HepG2 (cell line): Measurements from ENCODE around the gene LASP1. TPM values are rescaled to one million over a fixed set of nuclear protein-coding genes. Genes with fewer than 3 reads are reported as not detected.

Experiments
- ATAC-seq: fragments of 200-7000 bp; cut with Tn5 transposase; 3 replicates; pipeline ENCODE4 v1.9.1; 2020; ENCODE audit warnings: mild to moderate bottlenecking, moderate library complexity
- BruUV-seq: library from RNA; stranded (reverse); fragments of 400-500 nt; replicated peaks from 2 replicates; lab custom pipeline; 2021; lab: Mats Ljungman, UMichigan
- CTCF ChIA-PET: fragments of 300-600 bp; formaldehyde crosslinking; extraction: SDS; loops from one replicate; lab custom pipeline; 2021; ENCODE audit warnings: low total read pairs, inconsistent platforms, low intra/inter-chr PET ratio; lab: Yijun Ruan, JAX
- POLR2A ChIA-PET: fragments of 350-600 bp; sonication (Branson Sonifier 250); formaldehyde crosslinking; loops from one replicate; lab custom pipeline; 2020; ENCODE audit warnings: antibody characterized with exemption, inconsistent platforms; lab: Yijun Ruan, JAX
- DNase-seq: peaks from one replicate; pipeline ENCODE4 v3.0.0-alpha.2; 2015; ENCODE audit warnings: low spot score
- FAIRE-seq: peaks from 3 replicates; lab custom pipeline; 2011; peaks lifted over from hg19 to GRCh38; lab: Jason Lieb, UNC
- H2AFZ ChIP-seq: one replicate; pipeline ENCODE4 v1.6.1; 2011; ENCODE audit warnings: low read length, inconsistent platforms
- H3K27ac ChIP-seq: fragments of 300-600 bp; 3 replicates; pipeline ENCODE4 v1.8.0; 2011; ENCODE audit warnings: mixed run types, mild to moderate bottlenecking, mixed read lengths, low read length, inconsistent platforms; ENCODE audit not compliant: insufficient read depth; ENCODE audit errors: extremely low read length
- H3K27me3 ChIP-seq, 2 experiments: fragments of 200-600 bp in 1 of 2; 2 replicates in 1 of 2; 3 replicates in 1 of 2; pipeline versions ENCODE4 v1.6.0 to v1.8.0; 2011; ENCODE audit warnings: low read length in 2 of 2, mild to moderate bottlenecking in 2 of 2, moderate library complexity in 2 of 2, inconsistent platforms in 1 of 2; ENCODE audit not compliant: insufficient read depth in 2 of 2, control insufficient read depth in 1 of 2
- H3K36me3 ChIP-seq, 2 experiments: fragments of 200-600 bp in 1 of 2; replicated peaks in 1 of 2; 2 replicates in 1 of 2; 3 replicates in 1 of 2; pipeline versions ENCODE4 v1.5.1 to v1.8.0; 2011; ENCODE audit warnings: low read length in 2 of 2, inconsistent platforms in 1 of 2; ENCODE audit not compliant: insufficient read depth in 2 of 2, control insufficient read depth in 1 of 2
- H3K4me1 ChIP-seq: 2 replicates; pipeline ENCODE4 v1.5.1; 2012; ENCODE audit warnings: low read length, inconsistent platforms; ENCODE audit not compliant: insufficient read depth
- H3K4me2 ChIP-seq: 2 replicates; pipeline ENCODE4 v1.6.0; 2011; ENCODE audit warnings: low read depth, low read length, inconsistent platforms
- H3K4me3 ChIP-seq, 3 experiments: fragments of 200-600 bp in 1 of 3; sonication (generic), shearing (Covaris generic) in 1 of 3; replicated peaks in 1 of 3; 2 replicates each; pipeline ENCODE4 v1.5.1; 2011 to 2016; ENCODE audit warnings: low read length in 3 of 3, inconsistent platforms in 2 of 3, low read depth in 2 of 3, mild to moderate bottlenecking in 2 of 3, control low read depth in 1 of 3, mixed read lengths in 1 of 3; ENCODE audit not compliant: insufficient read depth in 1 of 3
- H3K79me2 ChIP-seq: one replicate; pipeline ENCODE4 v1.6.1; 2011; ENCODE audit warnings: low read length, inconsistent platforms; ENCODE audit not compliant: insufficient read depth
- H3K9ac ChIP-seq: 2 replicates; pipeline ENCODE4 v1.6.0; 2011; ENCODE audit warnings: mild to moderate bottlenecking, low read depth, low read length, inconsistent platforms; ENCODE audit not compliant: insufficient read depth
- H3K9me3 ChIP-seq: 2 replicates; pipeline ENCODE4 v1.5.1; 2012; ENCODE audit warnings: mild to moderate bottlenecking, low read length
- H4K20me1 ChIP-seq: 2 replicates; pipeline ENCODE4 v1.6.0; 2011; ENCODE audit warnings: inconsistent platforms, mild to moderate bottlenecking, low read length, moderate library complexity; ENCODE audit not compliant: insufficient read depth
- ELF1 ChIP-seq: sonication (generic); formaldehyde crosslinking; IDR thresholded peaks from 2 replicates; pipeline ENCODE4 v1.4.0; 2020; ENCODE audit warnings: missing genetic modification reagents
- ESRRA ChIP-seq: sonication (generic); formaldehyde crosslinking; IDR thresholded peaks from 2 replicates; pipeline ENCODE4 v1.5.1; 2020; ENCODE audit warnings: mild to moderate bottlenecking, low read depth, missing genetic modification reagents
- NFE2L2 ChIP-seq: fragments of 150-350 bp; IDR thresholded peaks from 2 replicates; pipeline ENCODE4 v1.6.1; 2014; ENCODE audit warnings: low read length
- RFX3 ChIP-seq: IDR thresholded peaks from 2 replicates; pipeline ENCODE4 v1.6.1; 2016; ENCODE audit warnings: missing biosample characterization, missing genetic modification reagents
- SNAPC2 ChIP-seq: sonication (generic); formaldehyde crosslinking; IDR thresholded peaks from 2 replicates; pipeline ENCODE4 v1.8.1; 2022; ENCODE audit warnings: mild to moderate bottlenecking, missing genetic modification reagents
- TAF1 ChIP-seq: sonication (generic); formaldehyde crosslinking; IDR thresholded peaks from 2 replicates; pipeline ENCODE4 v1.4.0; 2020; ENCODE audit warnings: missing genetic modification reagents
- TBX3 ChIP-seq: fragments of 450-650 bp; IDR thresholded peaks from 2 replicates; pipeline ENCODE4 v1.6.1; 2017; ENCODE audit warnings: antibody characterized with exemption, mild to moderate bottlenecking, inconsistent platforms, borderline replicate concordance
- YY1 ChIP-seq: IDR thresholded peaks from 2 replicates; pipeline ENCODE4 v1.6.1; 2011; ENCODE audit warnings: low read length, low read depth, moderate library complexity, mild to moderate bottlenecking; ENCODE audit not compliant: insufficient read depth, insufficient replicate concordance
- ZFP82 ChIP-seq: sonication (generic); formaldehyde crosslinking; IDR thresholded peaks from 2 replicates; pipeline ENCODE4 v1.5.1; 2020; ENCODE audit warnings: mild to moderate bottlenecking, missing genetic modification reagents, borderline replicate concordance
- ZNF101 ChIP-seq: sonication (generic); formaldehyde crosslinking; IDR thresholded peaks from 2 replicates; pipeline ENCODE4 v1.4.0; 2020; ENCODE audit warnings: mild to moderate bottlenecking, low read depth, missing genetic modification reagents, borderline replicate concordance
- ZNF17 ChIP-seq: sonication (generic); formaldehyde crosslinking; IDR thresholded peaks from 2 replicates; pipeline ENCODE4 v1.5.0; 2020; ENCODE audit warnings: mild to moderate bottlenecking, missing genetic modification reagents
- ZNF20 ChIP-seq: sonication (generic); formaldehyde crosslinking; IDR thresholded peaks from 2 replicates; pipeline ENCODE4 v1.4.0; 2020; ENCODE audit warnings: mild to moderate bottlenecking, moderate library complexity, missing genetic modification reagents
- ZNF343 ChIP-seq: sonication (generic); formaldehyde crosslinking; IDR thresholded peaks from 2 replicates; pipeline ENCODE4 v1.4.0; 2020; ENCODE audit warnings: mild to moderate bottlenecking, missing genetic modification reagents
- ZNF629 ChIP-seq: sonication (generic); formaldehyde crosslinking; conservative IDR thresholded peaks from 2 replicates; pipeline ENCODE4 v1.5.0; 2020; ENCODE audit warnings: missing genetic modification reagents
- ZNF660 ChIP-seq: sonication (generic); formaldehyde crosslinking; IDR thresholded peaks from 2 replicates; pipeline ENCODE4 v1.5.1; 2020; ENCODE audit warnings: mild to moderate bottlenecking, low read depth, missing genetic modification reagents, borderline replicate concordance
- ZNF674 ChIP-seq: sonication (generic); formaldehyde crosslinking; IDR thresholded peaks from 2 replicates; pipeline ENCODE4 v1.5.0; 2020; ENCODE audit warnings: low read depth, mild to moderate bottlenecking, missing genetic modification reagents
- ZNF75D ChIP-seq: sonication (generic); formaldehyde crosslinking; IDR thresholded peaks from 2 replicates; pipeline ENCODE4 v1.8.1; 2023; ENCODE audit warnings: missing genetic modification reagents, mild to moderate bottlenecking, borderline replicate concordance
- ZNF761 ChIP-seq: sonication (generic); formaldehyde crosslinking; conservative IDR thresholded peaks from 2 replicates; pipeline ENCODE4 v1.4.0; 2020; ENCODE audit warnings: mild to moderate bottlenecking, missing genetic modification reagents
- WGBS: methylation state at CpG from one replicate; pipeline ENCODE4 v1.1.6; 2017; ENCODE audit warnings: low lambda C conversion rate; 5-methylcytosine and 5-hydroxymethylcytosine counted together
- in situ Hi-C: cut with HindIII; loops from 2 replicates; pipeline ENCODE4 v1.10.0; 2017; ENCODE audit warnings: low pct_unique_long_range_greater_than_20kb; ENCODE audit not compliant: extremely low pct_ligation_motif_present
- intact Hi-C: fragments of 100-400 bp; cut with micrococcal nuclease; formaldehyde crosslinking; loops from one replicate; pipeline ENCODE4 v1.10.0; 2022; ENCODE audit not compliant: unreplicated experiment
- polyA plus RNA-seq, 8 experiments: library from polyadenylated mRNA; depleted of rRNA in 3 of 8; stranded (reverse) in 7 of 8; unstranded in 1 of 8; fragments of >200 nt; fragmentation: Illumina TruSeq in 4 of 8; extraction: Trizol in 4 of 8; gene quantifications; 2 replicates each; pipeline versions ENCODE4 v1.2.1 to v1.2.3, GENCODE V29; 2011 to 2016; ENCODE audit warnings: low read depth in 4 of 8, missing spikeins in 1 of 8, mixed read lengths in 1 of 8; ENCODE audit not compliant: insufficient read depth in 1 of 8
- total RNA-seq, 5 experiments: library from RNA; depleted of rRNA; stranded (reverse); fragments of >200 nt; fragmentation: Illumina TruSeq; extraction: Trizol; gene quantifications; 2 replicates each; pipeline ENCODE4 v1.2.3, GENCODE V29; 2016; ENCODE audit warnings: low read depth in 1 of 5
- TF ChIP-seq, protein P1 (sequence below): sonication (generic); formaldehyde crosslinking; IDR thresholded peaks from 2 replicates; pipeline ENCODE4 v1.4.0; 2020; ENCODE audit warnings: missing genetic modification reagents

The LASP1 gene
- total and polyA plus RNA-seq, 2 of the 13 experiments (the other 11 are each of a cell fraction or from before 2014, with no cell fraction given), result 70.1 to 97.0 TPM

GRCh38 chr17:38853292-38854219 lies 16.3 kb upstream of the LASP1 start, which contains the start of gene RPL23:
TSS of gene RPL23 (minus strand) at chr17:38853721. CDS start at chr17:38853710, 11 bp downstream.
- DNase-seq, result peak; percentile 97
- peaks cover 34% of the 10 kb centered on the region for H3K79me2 ChIP-seq
- TSS peak; percentile 73 for BruUV-seq
- H3K4me2 ChIP-seq, result peak within 1 kb of the TSS; percentile 98
- H3K4me3 ChIP-seq, result peak within 1 kb of the TSS; percentile 78 to 88 (median 82)
- FAIRE-seq, result peak; percentile 97
- peaks cover 16 to 40% of the 10 kb centered on the region in 2 experiments for H3K36me3 ChIP-seq
- H3K9me3 ChIP-seq, result no peaks in the 10 kb centered on the region
- peaks cover 44% of the 10 kb centered on the region for H3K4me1 ChIP-seq
- ChIA-PET CTCF (no interaction called here), POLR2A (interaction anchor here (0.5 to 4.6 kb wide), 33 partner anchors 8 to 842 kb away, joined by 3 to 175 read pairs (median 4); partner anchors contain the start of genes CWC25, LASP1, PSMB3 and RPL19)
- H4K20me1 ChIP-seq, result peaks cover 46% of the 10 kb centered on the region
- peak; percentile 91 for ATAC-seq
- H2AFZ ChIP-seq, result peak within 1 kb of the TSS; percentile 64
- H3K9ac ChIP-seq, result peak within 1 kb of the TSS; percentile 95
- in situ Hi-C loops (no loop called here), intact Hi-C loops (loop anchor here (1.0 kb wide), 1 partner anchor 28 kb away; the partner anchor contains the start of gene CWC25)
- H3K27ac ChIP-seq, result peak within 1 kb of the TSS; percentile 84
- under 1% methylated on average over 46 of the region's 48 CpGs for WGBS
- no peaks in the 10 kb centered on the region; a peak in 1 of 5 replicates for H3K27me3 ChIP-seq
- peak; percentile 68; the same call in 1 of the 2 replicates for TF ChIP-seq ZFP82 (CRISPR knock-in tag)
- TF ChIP-seq ZNF17, result 0 out of 2 replicates have a peak, but pooled peaks have one; percentile 66
- TF ChIP-seq ZNF629, result peak; percentile 64; the same call in 1 of the 2 replicates
- TF ChIP-seq YY1, result peak; percentile 84
- no peak for TF ChIP-seq ZNF20 (CRISPR knock-in tag)
- peak; percentile 60; the same call in 1 of the 2 replicates for TF ChIP-seq ZNF75D (CRISPR knock-in tag)
- TF ChIP-seq ZNF761 (CRISPR knock-in tag), result peak; percentile 97
- 0 out of 2 replicates have a peak, but pooled peaks have one; percentile 83 for TF ChIP-seq ZNF101 (CRISPR knock-in tag)
- peak; percentile 97 for TF ChIP-seq SNAPC2
- TF ChIP-seq ESRRA (CRISPR knock-in tag), result peak; percentile 75; the same call in 1 of the 2 replicates
- no peak for TF ChIP-seq NFE2L2
- 0 out of 2 replicates have a peak, but pooled peaks have one; percentile 31 for TF ChIP-seq ZNF674 (CRISPR knock-in tag)
- TF ChIP-seq ZNF343, result peak; percentile 99
- TF ChIP-seq TAF1 (CRISPR knock-in tag), result peak; percentile 100
- TF ChIP-seq, protein P1, sequence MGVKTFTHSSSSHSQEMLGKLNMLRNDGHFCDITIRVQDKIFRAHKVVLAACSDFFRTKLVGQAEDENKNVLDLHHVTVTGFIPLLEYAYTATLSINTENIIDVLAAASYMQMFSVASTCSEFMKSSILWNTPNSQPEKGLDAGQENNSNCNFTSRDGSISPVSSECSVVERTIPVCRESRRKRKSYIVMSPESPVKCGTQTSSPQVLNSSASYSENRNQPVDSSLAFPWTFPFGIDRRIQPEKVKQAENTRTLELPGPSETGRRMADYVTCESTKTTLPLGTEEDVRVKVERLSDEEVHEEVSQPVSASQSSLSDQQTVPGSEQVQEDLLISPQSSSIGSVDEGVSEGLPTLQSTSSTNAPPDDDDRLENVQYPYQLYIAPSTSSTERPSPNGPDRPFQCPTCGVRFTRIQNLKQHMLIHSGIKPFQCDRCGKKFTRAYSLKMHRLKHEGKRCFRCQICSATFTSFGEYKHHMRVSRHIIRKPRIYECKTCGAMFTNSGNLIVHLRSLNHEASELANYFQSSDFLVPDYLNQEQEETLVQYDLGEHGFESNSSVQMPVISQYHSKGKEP (CRISPR knock-in tag), result peak; percentile 40; the same call in 1 of the 2 replicates
- no peak for TF ChIP-seq ZNF660 (CRISPR knock-in tag)
- peak; percentile 99 for TF ChIP-seq ELF1 (CRISPR knock-in tag)
- no peak for TF ChIP-seq RFX3
- TF ChIP-seq TBX3, result peak; percentile 67; the same call in 1 of the 2 replicates
